Ovary (tissue), 3 donors: ENCODE data around the gene CTIF.

Experiments
- CTCF ChIP-seq, 3 donors: fragments of 450-650 bp in 2 of 3; fragments of 200-600 bp in 1 of 3; IDR thresholded peaks; one replicate each; pipeline versions ENCODE4 v1.5.1 to v1.8.0; 2016 to 2022; ENCODE audit warnings: antibody characterized with exemption in 3 of 3, mild to moderate bottlenecking in 1 of 3
- EP300 ChIP-seq: sonication (generic); formaldehyde crosslinking; IDR thresholded peaks from one replicate; pipeline ENCODE4 v1.6.1; 2017; ENCODE audit warnings: antibody characterized with exemption
- POLR2A ChIP-seq: fragments of 450-650 bp; IDR thresholded peaks from one replicate; pipeline ENCODE4 v1.6.1; 2017; ENCODE audit warnings: antibody characterized with exemption, mild to moderate bottlenecking, moderate library complexity
- donor health status: DM: no; HTN: no; CAD: no.

- no peak for TF ChIP-seq CTCF (IDR thresholded peaks at IDR 0.05)
- no peak for TF ChIP-seq POLR2A
- TF ChIP-seq EP300, result no peak
Measured at GRCh38 chr18:48659188-48660009, 120.6 kb downstream of the CTIF start.
